Stimulated activated naive CD4-positive, alpha-beta T cell (primary cell): ENCODE data around the gene RNF212.

Experiments used
- DNase-seq, 6 experiments: peaks; one replicate each; lab custom pipeline; 2025; lab: John Stamatoyannopoulos, UW

The RNF212 gene

GRCh38 chr4:1036095-1036494, 77.3 kb downstream of the RNF212 start:
- DNase-seq = no peak

GRCh38 chr4:1035510-1035909, 77.9 kb downstream of the RNF212 start:
- DNase-seq = no peak

- DNase-seq = no peak
Observed at GRCh38 chr4:1033840-1034551, 79.4 kb downstream of the RNF212 start.

- no peak for DNase-seq
Observed at GRCh38 chr4:1032861-1033260, 80.5 kb downstream of the RNF212 start.

- no peak for DNase-seq
Observed at GRCh38 chr4:1031956-1032795, 81.2 kb downstream of the RNF212 start.

- no peak for DNase-seq
Observed at GRCh38 chr4:1031346-1031745, 82.0 kb downstream of the RNF212 start.

- no peak for DNase-seq
Observed at GRCh38 chr4:1030559-1030958, 82.8 kb downstream of the RNF212 start.

- DNase-seq = no peak
Observed at GRCh38 chr4:1030031-1030430, 83.3 kb downstream of the RNF212 start.

- no peak for DNase-seq
Observed at GRCh38 chr4:1029529-1029928, 83.8 kb downstream of the RNF212 start.

- no peak for DNase-seq
Observed at GRCh38 chr4:1028574-1029220, 84.7 kb downstream of the RNF212 start.

- no peak for DNase-seq
Observed at GRCh38 chr4:1027915-1028238, 85.5 kb downstream of the RNF212 start.

GRCh38 chr4:1027219-1027914, 86.0 kb downstream of the RNF212 start:
- DNase-seq = no peak

GRCh38 chr4:1026115-1026514, 87.2 kb downstream of the RNF212 start:
- DNase-seq = no peak

GRCh38 chr4:1024882-1025545, 88.3 kb downstream of the RNF212 start:
- DNase-seq = no peak

GRCh38 chr4:1023895-1024740, 89.2 kb downstream of the RNF212 start:
- no peak for DNase-seq

- no peak for DNase-seq
Observed at GRCh38 chr4:1023075-1023640, 90.2 kb downstream of the RNF212 start.

- DNase-seq = no peak
Observed at GRCh38 chr4:1022739-1023066, 90.7 kb downstream of the RNF212 start.

- no peak for DNase-seq
Observed at GRCh38 chr4:1022051-1022738, 91.2 kb downstream of the RNF212 start.
